H1 (cell line): ENCODE results near the gene FAH. TPM values are rescaled to one million over a fixed set of nuclear protein-coding genes. Genes with fewer than 3 reads are reported as not detected.

Experiments used
- CTCF ChIA-PET: fragments of 300-600 bp; sonication (Branson Sonifier 250); formaldehyde crosslinking; loops from one replicate; lab custom pipeline; 2021; ENCODE audit not compliant: partially characterized antibody; lab: Charles Lee
- POLR2A ChIA-PET: fragments of 300-600 bp; sonication (Branson Sonifier 250); formaldehyde crosslinking; loops from one replicate; lab custom pipeline; 2021; ENCODE audit warnings: inconsistent platforms; ENCODE audit not compliant: partially characterized antibody; lab: Charles Lee
- DNase-seq, 2 experiments: peaks; one replicate each; pipeline versions ENCODE4 v3.0.0 to v3.0.0-alpha.2; 2010 to 2022; ENCODE audit warnings: low spot score in 2 of 2, low read depth in 1 of 2, mixed read lengths in 1 of 2
- FAIRE-seq: peaks from 2 replicates; lab custom pipeline; 2011; peaks lifted over from hg19 to GRCh38; lab: Jason Lieb, UNC
- H2AFZ ChIP-seq: 2 replicates; pipeline ENCODE4 v1.8.1; 2012; ENCODE audit warnings: low read length, inconsistent platforms
- H2AK5ac ChIP-seq: 2 replicates; pipeline ENCODE4 v1.6.1; 2013; ENCODE audit warnings: low read depth, low read length
- H2BK120ac ChIP-seq: replicated peaks from 2 replicates; pipeline ENCODE3; 2013; ENCODE audit warnings: low read depth, low read length, inconsistent platforms
- H2BK12ac ChIP-seq: 2 replicates; pipeline ENCODE4 v1.6.1; 2013; ENCODE audit warnings: low read depth, low read length
- H2BK15ac ChIP-seq: 2 replicates; pipeline ENCODE4 v1.6.1; 2013; ENCODE audit warnings: low read length
- H2BK20ac ChIP-seq: 2 replicates; pipeline ENCODE4 v1.6.1; 2013; ENCODE audit warnings: low read length
- H2BK5ac ChIP-seq: 2 replicates; pipeline ENCODE4 v1.6.1; 2013; ENCODE audit warnings: low read depth, low read length
- H3K14ac ChIP-seq: 2 replicates; pipeline ENCODE4 v1.6.1; 2013; ENCODE audit warnings: inconsistent platforms; ENCODE audit not compliant: insufficient read length
- H3K18ac ChIP-seq: 2 replicates; pipeline ENCODE4 v1.6.1; 2013; ENCODE audit warnings: low read length; ENCODE audit errors: extremely low read depth
- H3K23ac ChIP-seq: 2 replicates; pipeline ENCODE4 v1.6.1; 2013; ENCODE audit warnings: inconsistent platforms; ENCODE audit not compliant: insufficient read length
- H3K23me2 ChIP-seq: 2 replicates; pipeline ENCODE4 v1.6.1; 2013; ENCODE audit warnings: low read depth, low read length
- H3K27ac ChIP-seq: 2 replicates; pipeline ENCODE4 v1.6.1; 2011; ENCODE audit warnings: low read depth, low read length, inconsistent platforms
- H3K27me3 ChIP-seq, 4 experiments: replicated peaks in 1 of 4; 1 replicate in 1 of 4; 2 replicates in 3 of 4; pipeline versions ENCODE4 v1.6.1 to v1.8.1; 2011 to 2013; ENCODE audit warnings: low read length in 3 of 4, mild to moderate bottlenecking in 3 of 4, inconsistent platforms in 2 of 4, mixed read lengths in 2 of 4, moderate library complexity in 1 of 4; ENCODE audit not compliant: control insufficient read depth in 3 of 4, insufficient read depth in 3 of 4; ENCODE audit errors: extremely low read depth in 1 of 4
- H3K36me3 ChIP-seq, 4 experiments: 2 replicates each; pipeline versions ENCODE4 v1.6.1 to v1.8.1; 2011 to 2013; ENCODE audit warnings: mild to moderate bottlenecking in 4 of 4, low read length in 3 of 4, moderate library complexity in 2 of 4, control low read depth in 1 of 4, inconsistent platforms in 1 of 4; ENCODE audit not compliant: insufficient read depth in 4 of 4, control insufficient read depth in 2 of 4
- H3K4ac ChIP-seq: replicated peaks from 2 replicates; pipeline ENCODE3; 2013; ENCODE audit warnings: low read length, low read depth, mixed read lengths, inconsistent platforms; ENCODE audit not compliant: insufficient read length
- H3K4me1 ChIP-seq, 4 experiments: replicated peaks in 1 of 4; 1 replicate in 1 of 4; 2 replicates in 3 of 4; pipeline versions ENCODE4 v1.6.1 to v1.8.1; 2011 to 2013; ENCODE audit warnings: low read length in 3 of 4, inconsistent platforms in 2 of 4, mixed read lengths in 1 of 4; ENCODE audit not compliant: insufficient read depth in 4 of 4, control insufficient read depth in 3 of 4
- H3K4me2 ChIP-seq, 2 experiments: 2 replicates each; pipeline versions ENCODE4 v1.6.1 to v1.8.1; 2011 to 2013; ENCODE audit warnings: low read depth in 2 of 2, low read length in 2 of 2, control low read depth in 1 of 2, inconsistent platforms in 1 of 2, mild to moderate bottlenecking in 1 of 2; ENCODE audit not compliant: insufficient read depth in 1 of 2
- H3K4me3 ChIP-seq, 4 experiments: fragments of 200-600, 300-600 bp in 1 of 4; sonication (generic), shearing (Covaris generic), sonication (Bioruptor Twin) in 1 of 4; 2 replicates each; pipeline versions ENCODE4 v1.5.1 to v1.8.1; 2011 to 2016; ENCODE audit warnings: low read length in 4 of 4, low read depth in 3 of 4, control low read depth in 2 of 4, inconsistent platforms in 2 of 4, mild to moderate bottlenecking in 2 of 4, mixed read lengths in 1 of 4, moderate library complexity in 1 of 4; ENCODE audit not compliant: insufficient read depth in 2 of 4; ENCODE audit errors: extremely low read depth in 1 of 4
- H3K56ac ChIP-seq: replicated peaks from 2 replicates; pipeline ENCODE3; 2013; ENCODE audit warnings: low read depth, mild to moderate bottlenecking, mixed read lengths, low read length, inconsistent platforms; ENCODE audit not compliant: insufficient read length
- H3K79me1 ChIP-seq: 2 replicates; pipeline ENCODE4 v1.6.1; 2013; ENCODE audit warnings: low read depth, low read length, control low read depth
- H3K79me2 ChIP-seq, 2 experiments: 2 replicates each; pipeline versions ENCODE4 v1.6.1 to v1.8.1; 2012 to 2013; ENCODE audit warnings: low read length in 2 of 2, mild to moderate bottlenecking in 2 of 2, inconsistent platforms in 1 of 2; ENCODE audit not compliant: insufficient read depth in 2 of 2, control insufficient read depth in 1 of 2
- H3K9ac ChIP-seq, 4 experiments: replicated peaks in 1 of 4; 1 replicate in 1 of 4; 2 replicates in 3 of 4; pipeline versions ENCODE4 v1.6.1 to v1.8.1; 2011 to 2013; ENCODE audit warnings: low read depth in 3 of 4, low read length in 3 of 4, control low read depth in 2 of 4, mild to moderate bottlenecking in 2 of 4, moderate library complexity in 2 of 4, inconsistent platforms in 1 of 4; ENCODE audit errors: extremely low read depth in 1 of 4
- H3K9me3 ChIP-seq, 2 experiments: 2 replicates each; pipeline versions ENCODE4 v1.6.1 to v1.8.1; 2012 to 2013; ENCODE audit warnings: mild to moderate bottlenecking in 2 of 2, moderate library complexity in 2 of 2, control low read depth in 1 of 2, inconsistent platforms in 1 of 2, low read depth in 1 of 2, low read length in 1 of 2, mixed read lengths in 1 of 2; ENCODE audit not compliant: insufficient read depth in 2 of 2
- H4K20me1 ChIP-seq, 2 experiments: replicated peaks in 1 of 2; 2 replicates each; pipeline versions ENCODE3 to v1.8.1; 2011 to 2013; ENCODE audit warnings: inconsistent platforms in 2 of 2, low read length in 2 of 2, mild to moderate bottlenecking in 1 of 2; ENCODE audit not compliant: insufficient read depth in 2 of 2, control insufficient read depth in 1 of 2
- H4K5ac ChIP-seq: 2 replicates; pipeline ENCODE4 v1.6.1; 2013; ENCODE audit warnings: low read length, low read depth, mixed read lengths, inconsistent platforms; ENCODE audit not compliant: insufficient read length
- H4K8ac ChIP-seq: 2 replicates; pipeline ENCODE4 v1.8.0; 2013; ENCODE audit warnings: mild to moderate bottlenecking, moderate library complexity, low read length, inconsistent platforms; ENCODE audit not compliant: insufficient read depth; ENCODE audit errors: extremely low read depth
- H4K91ac ChIP-seq: replicated peaks from 2 replicates; pipeline ENCODE3; 2013; ENCODE audit warnings: low read length, mixed read lengths, inconsistent platforms; ENCODE audit not compliant: insufficient read length
- BACH1 ChIP-seq: IDR thresholded peaks from 2 replicates; pipeline ENCODE4 v1.6.1; 2012; ENCODE audit warnings: low read length, improper control_type of control experiment
- TCF12 ChIP-seq: IDR thresholded peaks from 2 replicates; pipeline ENCODE4 v1.6.1; 2011; ENCODE audit warnings: low read depth, mild to moderate bottlenecking, low read length
- WGBS, 2 experiments: shearing (Covaris generic) in 1 of 2; methylation state at CpG; one replicate each; pipeline versions ENCODE4 v1.1.6 to v1.1.7; 2013 to 2015; ENCODE audit warnings: low lambda C conversion rate in 2 of 2, mixed read lengths in 2 of 2, inconsistent platforms in 1 of 2, low coverage in 1 of 2, missing lambda C conversion rate in 1 of 2; ENCODE audit not compliant: insufficient replicate concordance in 2 of 2, insufficient coverage in 1 of 2, insufficient read length in 1 of 2; ENCODE audit errors: extremely low coverage in 1 of 2, missing lambda C conversion rate in 1 of 2; 5-methylcytosine and 5-hydroxymethylcytosine counted together
- polyA plus RNA-seq, 7 experiments: library from polyadenylated mRNA; depleted of rRNA in 3 of 7; stranded (reverse) in 5 of 7; unstranded in 2 of 7; fragments of >200 nt in 5 of 7; fragments of 200-250 nt in 2 of 7; gene quantifications; 1 replicate in 5 of 7; 2 replicates in 1 of 7; 4 replicates in 1 of 7; pipeline versions ENCODE4 v1.2.1 to v1.2.3, GENCODE V29; 2011 to 2013; ENCODE audit warnings: missing spikeins in 2 of 7, mixed read lengths in 2 of 7
- total RNA-seq: library from RNA; stranded (reverse); fragmentation: NEBNext Ultra II Directional; extraction: Animal tissue kit (Norgen Biotek cat#: 25700); gene quantifications from 2 replicates; pipeline ENCODE4 v1.2.1, GENCODE V29; 2021

FAH gene
- total and polyA plus RNA-seq, 2 of the 8 experiments (the other 6 are each of a cell fraction or from before 2014, with no cell fraction given): 20.0 to 21.7 TPM

- DNase-seq: no peak
- H2BK5ac ChIP-seq: peak overlapping the region; percentile 49; the same call in 1 of the 2 replicates
- H2AFZ ChIP-seq: no peak overlapping the region
- H2BK120ac ChIP-seq: no peak overlapping the region
- no peak overlapping the region for H3K27ac ChIP-seq
- no peak overlapping the region for H3K4me2 ChIP-seq
- no peaks in the 10 kb centered on the region for H4K20me1 ChIP-seq
- H2BK20ac ChIP-seq: no peak overlapping the region
- no peak overlapping the region for H3K23ac ChIP-seq
- 92% methylated on average over 7 of the region's 7 CpGs; no CpG with 5 or more reads in 1 of the 2 experiments for WGBS, 2 experiments
- no peak overlapping the region for H2AK5ac ChIP-seq
- H3K36me3 ChIP-seq: peaks cover 2 to 11% (median 4%) of the 10 kb centered on the region in 4 experiments; a peak in 4 of 8 replicates
- no peak for FAIRE-seq
- H3K4me1 ChIP-seq: no peaks in the 10 kb centered on the region; a peak in 2 of 7 replicates
- no peak overlapping the region for H3K18ac ChIP-seq
- H4K91ac ChIP-seq: no peak overlapping the region
- H3K79me2 ChIP-seq: no peaks in the 10 kb centered on the region
- no peak overlapping the region for H3K4me3 ChIP-seq
- H2BK12ac ChIP-seq: no peak overlapping the region
- no peak overlapping the region for H4K5ac ChIP-seq
- ChIA-PET POLR2A (interaction anchor here (1.2 to 1.5 kb wide), 2 partner anchors 11 to 101 kb away, joined by 4 to 6 read pairs; partner anchors contain the start of gene ZFAND6), CTCF (interaction anchor here (1.2 to 1.5 kb wide), 4 partner anchors 13 to 72 kb away, joined by 3 to 7 read pairs (median 5); no protein-coding TSS in a partner anchor)
- H3K27me3 ChIP-seq: no peaks in the 10 kb centered on the region
- H3K23me2 ChIP-seq: no peaks in the 10 kb centered on the region
- no peaks in the 10 kb centered on the region for H3K9me3 ChIP-seq
- H3K79me1 ChIP-seq: no peaks in the 10 kb centered on the region
- H3K14ac ChIP-seq: no peak overlapping the region
- no peak for TF ChIP-seq TCF12
- TF ChIP-seq BACH1: 0 out of 2 replicates have a peak, but pooled peaks have one; percentile 24
- no peak overlapping the region for H3K4ac ChIP-seq
- no peak overlapping the region for H3K9ac ChIP-seq
- no peak overlapping the region for H3K56ac ChIP-seq
- no peak overlapping the region for H4K8ac ChIP-seq
- no peak overlapping the region for H2BK15ac ChIP-seq
Measured at GRCh38 chr15:80160570-80161156, 7.9 kb downstream of the FAH start.
